ENCODE data around the gene BBS9.

Gene BBS9

GRCh38 chr7:33190688-33191304, 61.4 kb downstream of the BBS9 start:
- no peak overlapping the region for H3K9ac ChIP-seq
- no peak overlapping the region for H3K4me3 ChIP-seq (IDR thresholded peaks at IDR 0.05; ENCODE audit: insufficient read depth, low read depth, low read length)

GRCh38 chr7:33191340-33191739, 62.0 kb downstream of the BBS9 start:
- no peak overlapping the region for H2AFZ ChIP-seq (ENCODE audit: low read depth)
- no peak overlapping the region for H3K9ac ChIP-seq
- peak overlapping the region; percentile 34; the same call in 1 of the 2 replicates for H3K4me2 ChIP-seq
- H3K36me3 ChIP-seq (ENCODE audit: insufficient read depth) = no peaks in the 10 kb centered on the region
- H3K79me2 ChIP-seq (ENCODE audit: insufficient read depth, low read depth) = no peaks in the 10 kb centered on the region
- no peak for TF ChIP-seq CTCF (conservative IDR thresholded peaks at IDR 0.05; ENCODE audit: low read depth, low read length)
- no peaks in the 10 kb centered on the region for H3K27me3 ChIP-seq (ENCODE audit: insufficient read depth, low read depth)
- no peak overlapping the region for H3K4me3 ChIP-seq (IDR thresholded peaks at IDR 0.05; ENCODE audit: insufficient read depth, low read depth, low read length)
- no peaks in the 10 kb centered on the region for H4K20me1 ChIP-seq (ENCODE audit: insufficient read depth)
- no peak overlapping the region for H3K27ac ChIP-seq
- H3K4me1 ChIP-seq (ENCODE audit: low read depth, poor library complexity, severe bottlenecking) = peaks cover 10% of the 10 kb centered on the region

More at GRCh38 chr7:33190688-33191304, 61.4 kb downstream of the BBS9 start:
- no peaks in the 10 kb centered on the region for H4K20me1 ChIP-seq (ENCODE audit: insufficient read depth)
- H2AFZ ChIP-seq (ENCODE audit: low read depth) = no peak overlapping the region
- H3K27me3 ChIP-seq (ENCODE audit: insufficient read depth, low read depth) = no peaks in the 10 kb centered on the region
- H3K4me1 ChIP-seq (ENCODE audit: low read depth, poor library complexity, severe bottlenecking) = peaks cover 10% of the 10 kb centered on the region
- H3K4me2 ChIP-seq = no peak overlapping the region; the same call in 1 of the 2 replicates
- H3K27ac ChIP-seq = no peak overlapping the region
- TF ChIP-seq CTCF (conservative IDR thresholded peaks at IDR 0.05; ENCODE audit: low read depth, low read length) = no peak
- no peaks in the 10 kb centered on the region for H3K79me2 ChIP-seq (ENCODE audit: insufficient read depth, low read depth)
- H3K36me3 ChIP-seq (ENCODE audit: insufficient read depth) = no peaks in the 10 kb centered on the region

- H3K4me3 ChIP-seq (IDR thresholded peaks at IDR 0.05; ENCODE audit: insufficient read depth, low read depth, low read length) = no peak overlapping the region
- H3K4me2 ChIP-seq = no peak overlapping the region
- H3K27me3 ChIP-seq (ENCODE audit: insufficient read depth, low read depth) = no peaks in the 10 kb centered on the region
- H3K4me1 ChIP-seq (ENCODE audit: low read depth, poor library complexity, severe bottlenecking) = peaks cover 10% of the 10 kb centered on the region
- H3K79me2 ChIP-seq (ENCODE audit: insufficient read depth, low read depth) = no peaks in the 10 kb centered on the region
- H4K20me1 ChIP-seq (ENCODE audit: insufficient read depth) = no peaks in the 10 kb centered on the region
- H3K36me3 ChIP-seq (ENCODE audit: insufficient read depth) = no peaks in the 10 kb centered on the region
- no peak overlapping the region for H2AFZ ChIP-seq (ENCODE audit: low read depth)
- no peak for TF ChIP-seq CTCF (conservative IDR thresholded peaks at IDR 0.05; ENCODE audit: low read depth, low read length)
- no peak overlapping the region for H3K9ac ChIP-seq
- H3K27ac ChIP-seq = no peak overlapping the region
Observed at GRCh38 chr7:33192695-33193291, 63.4 kb downstream of the BBS9 start.

GRCh38 chr7:33193308-33193864, 64.0 kb downstream of the BBS9 start:
- no peak for TF ChIP-seq CTCF (conservative IDR thresholded peaks at IDR 0.05; ENCODE audit: low read depth, low read length)
- Histone ChIP-seq H3K9ac (no peak overlapping the region), H3K4me2 (no peak overlapping the region), H3K36me3 (ENCODE audit: insufficient read depth) (no peaks in the 10 kb centered on the region), H3K27ac (no peak overlapping the region), H3K4me1 (ENCODE audit: low read depth, poor library complexity, severe bottlenecking) (peaks cover 10% of the 10 kb centered on the region), H2AFZ (ENCODE audit: low read depth) (no peak overlapping the region), H3K4me3 (IDR thresholded peaks at IDR 0.05; ENCODE audit: insufficient read depth, low read depth, low read length) (no peak overlapping the region), H4K20me1 (ENCODE audit: insufficient read depth) (no peaks in the 10 kb centered on the region), H3K27me3 (ENCODE audit: insufficient read depth, low read depth) (no peaks in the 10 kb centered on the region), H3K79me2 (ENCODE audit: insufficient read depth, low read depth) (no peaks in the 10 kb centered on the region)

All from KMS-11 (cell line).